Measurements from ENCODE around the gene MMD2.

Gene MMD2

DNA sequence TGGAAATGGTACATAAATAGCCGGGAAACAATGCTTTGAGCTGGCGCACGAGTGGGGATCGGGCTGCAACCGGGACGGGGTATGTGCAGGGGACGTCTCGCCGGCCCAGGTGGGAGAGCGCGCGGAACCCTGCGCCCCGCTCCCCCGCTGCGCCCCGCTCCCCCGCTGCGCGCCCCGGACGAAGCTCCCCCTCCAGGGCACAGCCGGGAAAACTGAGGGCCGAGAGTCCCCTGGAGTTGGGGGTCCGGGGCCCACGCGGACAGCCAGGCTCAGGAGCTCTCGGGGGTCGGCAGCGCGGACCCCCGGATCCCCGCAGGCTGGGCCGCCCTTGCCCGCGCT, 76.0 kb downstream of the MMD2 start:
- H3K4me1 ChIP-seq: peaks cover 5% of the 10 kb centered on the region
- TF ChIP-seq, protein P1, sequence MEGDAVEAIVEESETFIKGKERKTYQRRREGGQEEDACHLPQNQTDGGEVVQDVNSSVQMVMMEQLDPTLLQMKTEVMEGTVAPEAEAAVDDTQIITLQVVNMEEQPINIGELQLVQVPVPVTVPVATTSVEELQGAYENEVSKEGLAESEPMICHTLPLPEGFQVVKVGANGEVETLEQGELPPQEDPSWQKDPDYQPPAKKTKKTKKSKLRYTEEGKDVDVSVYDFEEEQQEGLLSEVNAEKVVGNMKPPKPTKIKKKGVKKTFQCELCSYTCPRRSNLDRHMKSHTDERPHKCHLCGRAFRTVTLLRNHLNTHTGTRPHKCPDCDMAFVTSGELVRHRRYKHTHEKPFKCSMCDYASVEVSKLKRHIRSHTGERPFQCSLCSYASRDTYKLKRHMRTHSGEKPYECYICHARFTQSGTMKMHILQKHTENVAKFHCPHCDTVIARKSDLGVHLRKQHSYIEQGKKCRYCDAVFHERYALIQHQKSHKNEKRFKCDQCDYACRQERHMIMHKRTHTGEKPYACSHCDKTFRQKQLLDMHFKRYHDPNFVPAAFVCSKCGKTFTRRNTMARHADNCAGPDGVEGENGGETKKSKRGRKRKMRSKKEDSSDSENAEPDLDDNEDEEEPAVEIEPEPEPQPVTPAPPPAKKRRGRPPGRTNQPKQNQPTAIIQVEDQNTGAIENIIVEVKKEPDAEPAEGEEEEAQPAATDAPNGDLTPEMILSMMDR (IDR thresholded peaks at IDR 0.05; ENCODE audit: low read depth, low read length): no peak
- no peaks in the 10 kb centered on the region; the same call in 1 of the 2 replicates for H3K27me3 ChIP-seq
- H3K9me3 ChIP-seq: no peaks in the 10 kb centered on the region
- peak overlapping the region; percentile 62 for H3K4me3 ChIP-seq (ENCODE audit: low read depth, low read length)
- DNase-seq: no peak
- H3K36me3 ChIP-seq: no peaks in the 10 kb centered on the region

DNA sequence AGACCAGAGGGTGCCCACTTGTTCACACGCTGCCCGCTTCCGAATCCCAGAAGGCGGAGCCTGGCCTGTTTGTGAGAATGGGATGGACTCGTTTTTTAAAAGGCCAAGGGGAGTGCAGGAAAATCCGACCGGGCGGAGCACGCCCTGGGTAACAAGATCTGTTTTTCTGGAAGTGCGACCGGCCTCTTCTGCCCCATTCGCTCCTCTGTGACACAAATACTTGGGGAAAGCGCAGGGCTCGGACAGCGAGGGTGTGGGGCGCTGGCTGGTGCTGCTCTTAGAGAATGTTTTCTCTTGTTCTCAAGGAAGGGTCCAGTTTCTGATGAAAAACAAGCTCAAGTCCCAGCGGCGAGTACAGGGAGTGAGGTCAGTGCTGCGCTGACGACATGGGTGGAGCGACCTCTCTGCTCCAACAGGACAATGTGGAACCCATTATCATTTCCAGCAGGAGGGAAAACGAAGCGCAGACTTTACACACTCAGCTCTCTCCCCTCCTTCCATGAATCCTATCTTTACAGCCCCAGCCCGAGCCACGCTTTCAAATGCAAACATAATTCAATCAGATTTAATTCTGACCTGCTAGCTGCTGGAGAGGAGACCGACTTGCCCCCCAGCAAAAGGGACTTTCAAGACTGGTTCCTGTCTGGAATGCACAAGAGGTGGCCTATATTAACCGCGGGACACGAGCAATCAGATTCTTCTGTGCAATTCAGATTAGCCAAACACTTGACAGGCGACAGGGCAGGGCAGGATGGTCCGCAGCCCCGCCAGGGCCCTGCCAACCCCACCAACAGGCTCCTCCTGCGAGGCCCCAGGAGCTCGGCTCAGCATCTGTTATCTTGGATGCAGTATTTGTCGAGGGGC, 76.6 kb downstream of the MMD2 start:
- H3K4me1 ChIP-seq: peaks cover 5% of the 10 kb centered on the region
- TF ChIP-seq, protein P1 (IDR thresholded peaks at IDR 0.05; ENCODE audit: low read depth, low read length): no peak; the same call in 1 of the 2 replicates
- no peaks in the 10 kb centered on the region; the same call in 1 of the 2 replicates for H3K9me3 ChIP-seq
- H3K27me3 ChIP-seq: no peaks in the 10 kb centered on the region; the same call in 1 of the 2 replicates
- H3K4me3 ChIP-seq (ENCODE audit: low read depth, low read length): peak overlapping the region; percentile 62
- no peaks in the 10 kb centered on the region for H3K36me3 ChIP-seq
- peak; percentile 56 for DNase-seq

DNA sequence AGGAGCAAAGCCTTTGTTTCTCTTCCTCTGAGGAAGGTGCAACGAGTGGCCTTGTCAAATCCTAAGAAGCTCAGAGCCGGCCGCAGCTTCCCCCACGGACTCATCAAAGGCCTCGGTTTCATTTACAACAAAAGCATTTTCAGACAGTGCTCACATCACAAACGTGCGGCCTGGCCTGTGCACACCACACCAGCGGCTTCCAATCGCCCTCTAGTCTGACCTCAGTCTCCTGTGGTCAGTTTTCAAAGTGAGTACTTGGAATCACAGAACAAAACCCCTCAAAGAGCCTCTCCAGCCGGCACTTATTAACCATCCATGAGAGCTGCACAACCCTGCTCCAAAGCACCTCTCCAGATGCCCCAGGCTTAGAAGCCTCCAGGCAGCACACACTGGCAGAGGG, 78.8 kb downstream of the MMD2 start:
- Histone ChIP-seq H3K27me3 (no peaks in the 10 kb centered on the region; the same call in 1 of the 2 replicates), H3K4me1 (peaks cover 5% of the 10 kb centered on the region), H3K9me3 (no peaks in the 10 kb centered on the region; the same call in 1 of the 2 replicates), H3K36me3 (no peaks in the 10 kb centered on the region), H3K4me3 (ENCODE audit: low read depth, low read length) (no peak overlapping the region)
- DNase-seq: no peak
- TF ChIP-seq, protein P1 (IDR thresholded peaks at IDR 0.05; ENCODE audit: low read depth, low read length): no peak

DNA sequence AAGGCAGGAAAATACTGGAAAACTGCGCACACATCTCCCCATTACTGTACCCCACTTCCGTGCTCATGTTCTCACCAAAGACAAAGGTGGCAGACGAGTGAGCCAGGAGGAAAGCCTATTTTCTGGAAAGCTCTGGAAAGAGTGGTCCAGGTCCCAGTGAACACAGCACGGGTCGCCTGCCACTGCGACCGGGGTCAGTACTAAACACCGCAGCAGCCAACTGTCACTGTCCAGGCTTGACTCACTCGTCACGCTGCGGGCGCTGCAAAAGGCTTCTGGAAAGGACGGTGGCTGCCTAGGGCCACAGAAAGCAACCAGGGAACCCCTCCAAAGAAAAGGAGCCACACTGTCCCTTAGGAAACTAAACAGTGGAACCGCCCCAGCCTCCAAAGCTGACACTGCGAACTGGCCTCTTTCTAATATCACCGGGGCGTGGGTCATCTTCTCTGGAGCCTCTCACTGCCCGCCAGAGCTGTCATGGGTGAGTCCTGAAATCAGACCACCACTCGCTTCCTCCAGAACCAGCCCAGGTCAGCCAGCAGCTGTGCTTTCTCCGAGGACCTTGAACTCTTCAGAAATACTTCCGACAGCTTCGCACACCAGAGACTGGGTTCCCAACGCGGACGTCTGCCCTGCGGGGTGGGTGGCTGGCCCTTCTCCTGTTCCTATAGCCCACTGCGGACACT, 79.4 kb downstream of the MMD2 start:
- H3K9me3 ChIP-seq: no peaks in the 10 kb centered on the region; the same call in 1 of the 2 replicates
- no peaks in the 10 kb centered on the region for H3K36me3 ChIP-seq
- no peak overlapping the region for H3K4me3 ChIP-seq (ENCODE audit: low read depth, low read length)
- TF ChIP-seq, protein P1 (IDR thresholded peaks at IDR 0.05; ENCODE audit: low read depth, low read length): no peak
- H3K27me3 ChIP-seq: no peaks in the 10 kb centered on the region
- H3K4me1 ChIP-seq: peaks cover 5% of the 10 kb centered on the region
- no peak for DNase-seq

DNA sequence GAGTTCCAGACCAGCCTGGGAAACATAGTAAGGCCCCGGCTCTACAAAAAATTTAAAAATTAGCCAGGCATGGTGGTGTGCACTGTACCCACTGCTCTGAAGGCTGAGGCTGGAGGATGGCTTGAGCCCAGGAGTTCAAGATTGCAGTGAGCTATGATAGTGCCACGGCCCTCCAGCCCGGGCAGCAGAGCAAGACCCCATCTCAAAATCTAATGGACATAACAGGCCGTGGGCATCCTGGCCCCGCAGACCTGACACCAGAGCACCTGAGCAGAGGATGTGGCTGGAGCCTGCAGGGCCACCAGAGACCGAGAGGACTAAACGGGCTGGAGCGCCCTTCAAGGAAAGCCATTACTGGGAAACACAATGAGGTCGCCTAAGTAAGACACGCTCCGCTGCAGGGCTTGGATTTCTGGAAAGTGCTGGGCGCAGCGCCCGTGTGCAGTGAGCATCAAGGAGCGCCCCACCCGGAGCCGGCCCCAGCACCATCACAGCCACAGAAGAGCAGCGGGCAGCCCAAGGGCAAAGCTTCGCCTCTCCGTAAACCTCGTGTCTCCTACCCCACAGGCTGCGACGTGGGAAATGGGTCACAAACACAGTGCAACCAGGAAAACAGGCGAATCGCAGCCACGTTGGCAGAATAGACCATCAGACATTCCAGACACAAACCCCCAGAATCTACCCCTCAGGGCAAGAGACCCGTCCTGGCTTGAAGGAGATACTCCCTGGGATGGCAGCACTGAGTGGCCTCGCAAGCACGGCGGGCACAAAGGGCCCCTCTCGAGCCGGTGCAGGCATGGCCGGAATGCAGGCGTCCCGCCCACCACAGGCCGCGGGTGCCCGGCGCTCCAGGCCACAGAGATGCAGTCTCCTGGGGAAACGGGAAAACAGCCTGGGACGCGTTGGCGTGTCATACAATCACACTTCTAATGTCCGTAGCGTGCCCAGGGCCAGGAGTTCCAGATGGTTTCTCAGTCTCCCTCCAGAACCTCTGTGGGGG, 80.4 kb downstream of the MMD2 start:
- Histone ChIP-seq H3K4me3 (ENCODE audit: low read depth, low read length) (no peak overlapping the region), H3K27me3 (no peaks in the 10 kb centered on the region), H3K9me3 (no peaks in the 10 kb centered on the region; the same call in 1 of the 2 replicates), H3K4me1 (peaks cover 5% of the 10 kb centered on the region), H3K36me3 (no peaks in the 10 kb centered on the region)
- peak; percentile 44 for DNase-seq
- TF ChIP-seq, protein P1 (IDR thresholded peaks at IDR 0.05; ENCODE audit: low read depth, low read length): no peak
